Measurements from ENCODE around the gene SPAG5. TPM values are rescaled to one million over a fixed set of nuclear protein-coding genes. Genes with fewer than 3 reads are reported as not detected.

The SPAG5 gene, protein sequence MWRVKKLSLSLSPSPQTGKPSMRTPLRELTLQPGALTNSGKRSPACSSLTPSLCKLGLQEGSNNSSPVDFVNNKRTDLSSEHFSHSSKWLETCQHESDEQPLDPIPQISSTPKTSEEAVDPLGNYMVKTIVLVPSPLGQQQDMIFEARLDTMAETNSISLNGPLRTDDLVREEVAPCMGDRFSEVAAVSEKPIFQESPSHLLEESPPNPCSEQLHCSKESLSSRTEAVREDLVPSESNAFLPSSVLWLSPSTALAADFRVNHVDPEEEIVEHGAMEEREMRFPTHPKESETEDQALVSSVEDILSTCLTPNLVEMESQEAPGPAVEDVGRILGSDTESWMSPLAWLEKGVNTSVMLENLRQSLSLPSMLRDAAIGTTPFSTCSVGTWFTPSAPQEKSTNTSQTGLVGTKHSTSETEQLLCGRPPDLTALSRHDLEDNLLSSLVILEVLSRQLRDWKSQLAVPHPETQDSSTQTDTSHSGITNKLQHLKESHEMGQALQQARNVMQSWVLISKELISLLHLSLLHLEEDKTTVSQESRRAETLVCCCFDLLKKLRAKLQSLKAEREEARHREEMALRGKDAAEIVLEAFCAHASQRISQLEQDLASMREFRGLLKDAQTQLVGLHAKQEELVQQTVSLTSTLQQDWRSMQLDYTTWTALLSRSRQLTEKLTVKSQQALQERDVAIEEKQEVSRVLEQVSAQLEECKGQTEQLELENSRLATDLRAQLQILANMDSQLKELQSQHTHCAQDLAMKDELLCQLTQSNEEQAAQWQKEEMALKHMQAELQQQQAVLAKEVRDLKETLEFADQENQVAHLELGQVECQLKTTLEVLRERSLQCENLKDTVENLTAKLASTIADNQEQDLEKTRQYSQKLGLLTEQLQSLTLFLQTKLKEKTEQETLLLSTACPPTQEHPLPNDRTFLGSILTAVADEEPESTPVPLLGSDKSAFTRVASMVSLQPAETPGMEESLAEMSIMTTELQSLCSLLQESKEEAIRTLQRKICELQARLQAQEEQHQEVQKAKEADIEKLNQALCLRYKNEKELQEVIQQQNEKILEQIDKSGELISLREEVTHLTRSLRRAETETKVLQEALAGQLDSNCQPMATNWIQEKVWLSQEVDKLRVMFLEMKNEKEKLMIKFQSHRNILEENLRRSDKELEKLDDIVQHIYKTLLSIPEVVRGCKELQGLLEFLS
- 1.0 TPM for total RNA-seq
- long read RNA-seq, partial matches to known transcripts, result 0 of 2 reads
- long read RNA-seq, other reads (novel, unspliced or antisense), result 2 of 2 reads

GRCh38 chr17:28598799-28599310 lies at the start of gene SPAG5:
TSS of gene SPAG5 (minus strand) at chr17:28599025. CDS start at chr17:28598946, 79 bp downstream.
- H3K9me3 ChIP-seq (replicated peaks), result no peaks in the 10 kb centered on the region
- peaks cover 19% of the 10 kb centered on the region for H3K4me1 ChIP-seq
- H3K36me3 ChIP-seq, result no peaks in the 10 kb centered on the region
- H3K27ac ChIP-seq (replicated peaks), result peak within 1 kb of the TSS; percentile 88
- peak; percentile 93 for DNase-seq
- TF ChIP-seq, protein P1, sequence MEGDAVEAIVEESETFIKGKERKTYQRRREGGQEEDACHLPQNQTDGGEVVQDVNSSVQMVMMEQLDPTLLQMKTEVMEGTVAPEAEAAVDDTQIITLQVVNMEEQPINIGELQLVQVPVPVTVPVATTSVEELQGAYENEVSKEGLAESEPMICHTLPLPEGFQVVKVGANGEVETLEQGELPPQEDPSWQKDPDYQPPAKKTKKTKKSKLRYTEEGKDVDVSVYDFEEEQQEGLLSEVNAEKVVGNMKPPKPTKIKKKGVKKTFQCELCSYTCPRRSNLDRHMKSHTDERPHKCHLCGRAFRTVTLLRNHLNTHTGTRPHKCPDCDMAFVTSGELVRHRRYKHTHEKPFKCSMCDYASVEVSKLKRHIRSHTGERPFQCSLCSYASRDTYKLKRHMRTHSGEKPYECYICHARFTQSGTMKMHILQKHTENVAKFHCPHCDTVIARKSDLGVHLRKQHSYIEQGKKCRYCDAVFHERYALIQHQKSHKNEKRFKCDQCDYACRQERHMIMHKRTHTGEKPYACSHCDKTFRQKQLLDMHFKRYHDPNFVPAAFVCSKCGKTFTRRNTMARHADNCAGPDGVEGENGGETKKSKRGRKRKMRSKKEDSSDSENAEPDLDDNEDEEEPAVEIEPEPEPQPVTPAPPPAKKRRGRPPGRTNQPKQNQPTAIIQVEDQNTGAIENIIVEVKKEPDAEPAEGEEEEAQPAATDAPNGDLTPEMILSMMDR (IDR thresholded peaks at IDR 0.05; ENCODE audit: borderline replicate concordance), result no peak
- no peaks in the 10 kb centered on the region for H3K27me3 ChIP-seq (ENCODE audit: low read depth)
- peak within 1 kb of the TSS; percentile 77 for H3K4me3 ChIP-seq
- intact Hi-C loops (cut with micrococcal nuclease), result no loop called here

GRCh38 chr17:28646039-28646754 lies 47.4 kb upstream of the SPAG5 start:
- Histone ChIP-seq H3K27ac (replicated peaks) (peak overlapping the region; percentile 97), H3K36me3 (peaks cover 48% of the 10 kb centered on the region), H3K4me3 (peak overlapping the region; percentile 87), H3K9me3 (replicated peaks) (no peaks in the 10 kb centered on the region), H3K4me1 (peaks cover 68% of the 10 kb centered on the region), H3K27me3 (ENCODE audit: low read depth) (no peaks in the 10 kb centered on the region)
- intact Hi-C loops (cut with micrococcal nuclease), result no loop called here
- TF ChIP-seq, protein P1 (IDR thresholded peaks at IDR 0.05; ENCODE audit: borderline replicate concordance), result no peak
- DNase-seq, result no peak

- TF ChIP-seq, protein P1 (IDR thresholded peaks at IDR 0.05; ENCODE audit: borderline replicate concordance), result no peak
- Histone ChIP-seq H3K4me3 (peak overlapping the region; percentile 87), H3K9me3 (replicated peaks) (no peaks in the 10 kb centered on the region), H3K27me3 (ENCODE audit: low read depth) (no peaks in the 10 kb centered on the region), H3K4me1 (peaks cover 68% of the 10 kb centered on the region), H3K36me3 (peaks cover 48% of the 10 kb centered on the region), H3K27ac (replicated peaks) (peak overlapping the region; percentile 97)
- no peak for DNase-seq
- intact Hi-C loops (cut with micrococcal nuclease), result no loop called here
Observed at GRCh38 chr17:28645576-28645939, 46.7 kb upstream of the SPAG5 start.

DNA sequence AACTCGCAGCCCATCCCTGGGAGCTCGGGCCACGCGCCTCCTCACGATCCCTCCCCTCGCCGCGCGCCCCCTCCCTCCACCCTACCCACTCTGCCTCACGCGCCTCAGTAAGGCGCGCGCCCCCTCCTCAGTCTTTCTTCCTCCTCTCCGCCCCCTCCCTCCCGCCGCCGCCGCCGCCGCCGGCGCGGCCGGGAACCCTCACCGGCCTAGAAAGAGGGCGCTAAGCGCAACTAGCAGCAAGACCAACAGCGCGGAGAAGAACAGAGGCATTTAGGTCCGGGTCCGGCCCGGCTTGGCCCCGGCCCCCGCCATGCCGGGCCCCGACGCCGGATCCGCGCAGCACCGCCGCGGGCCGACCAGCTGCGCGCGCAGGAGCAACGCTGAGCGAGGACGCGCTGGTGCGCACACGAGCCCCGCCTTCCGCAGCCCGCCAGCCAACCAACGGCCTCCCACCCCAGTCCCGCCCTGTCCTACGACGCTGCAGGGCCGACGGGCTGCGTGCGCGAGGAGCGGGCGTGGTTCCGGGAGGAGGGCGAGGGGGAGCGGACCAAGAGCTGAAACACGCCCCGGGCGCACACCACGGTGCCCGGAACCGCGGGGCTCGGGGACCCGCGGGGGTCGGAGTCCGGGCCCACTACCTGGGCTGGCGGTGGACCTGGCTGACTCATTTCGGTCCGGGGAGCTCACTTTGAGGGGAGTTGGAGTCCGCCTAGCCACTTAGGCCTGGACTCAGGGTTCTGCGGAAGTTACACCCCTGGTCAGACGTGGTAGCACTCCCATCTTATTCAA lies 46.2 kb upstream of the SPAG5 start, which contains the start of gene BLTP2:
TSS of gene BLTP2 (minus strand) at position 372 of the 789 bp plus-strand sequence. CDS start at position 270, 102 bp downstream.
- peaks cover 68% of the 10 kb centered on the region for H3K4me1 ChIP-seq
- peak within 1 kb of the TSS; percentile 87 for H3K4me3 ChIP-seq
- H3K36me3 ChIP-seq, result peaks cover 49% of the 10 kb centered on the region
- H3K9me3 ChIP-seq (replicated peaks), result no peaks in the 10 kb centered on the region
- DNase-seq, result peak; percentile 97
- TF ChIP-seq, protein P1 (IDR thresholded peaks at IDR 0.05; ENCODE audit: borderline replicate concordance), result no peak
- intact Hi-C loops (cut with micrococcal nuclease), result no loop called here
- no peaks in the 10 kb centered on the region for H3K27me3 ChIP-seq (ENCODE audit: low read depth)
- peak within 1 kb of the TSS; percentile 97 for H3K27ac ChIP-seq (replicated peaks)
